Activated CD4-positive, alpha-beta T cell treated with anti-CD3 and anti-CD28 coated beads for 48 hours (primary cell): ENCODE results near the gene AQP10.
A peak's percentile ranks its signal among the peaks of the same experiment; 100 is the strongest.
"Not testable (repeated sequence)": the region's sequence is repeated elsewhere in the genome, so short reads cannot be mapped to it uniquely, and the experiment has no call there.

Experiments used
- DNase-seq: peaks from one replicate; pipeline ENCODE4 v3.0.0-alpha.2; 2020

AQP10 gene

DNA sequence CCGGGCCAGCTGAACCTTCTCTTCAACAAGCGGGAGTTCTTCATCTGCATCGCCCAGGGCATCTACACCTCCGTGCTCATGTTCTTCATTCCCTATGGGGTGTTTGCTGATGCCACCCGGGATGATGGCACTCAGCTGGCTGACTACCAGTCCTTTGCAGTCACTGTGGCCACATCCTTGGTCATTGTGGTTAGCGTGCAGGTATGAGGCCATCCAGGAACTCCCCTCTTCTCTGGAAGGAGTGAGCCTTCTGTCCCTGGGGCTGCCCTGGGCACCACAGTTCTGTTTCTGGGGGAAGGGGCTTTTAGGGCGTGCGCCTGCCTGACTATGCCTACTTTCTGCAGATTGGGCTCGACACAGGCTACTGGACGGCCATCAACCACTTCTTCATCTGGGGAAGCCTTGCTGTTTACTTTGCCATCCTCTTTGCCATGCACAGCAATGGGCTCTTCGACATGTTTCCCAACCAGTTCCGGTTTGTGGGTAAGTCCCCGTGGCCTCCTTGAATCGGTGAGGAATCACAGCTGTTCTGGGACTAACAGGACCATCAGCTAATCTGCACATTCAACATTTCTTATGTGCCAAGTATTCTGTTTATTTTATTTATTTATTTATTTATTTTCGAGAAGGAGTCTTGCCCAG lies 25.5 kb downstream of the AQP10 start:
- DNase-seq: no peak

DNA sequence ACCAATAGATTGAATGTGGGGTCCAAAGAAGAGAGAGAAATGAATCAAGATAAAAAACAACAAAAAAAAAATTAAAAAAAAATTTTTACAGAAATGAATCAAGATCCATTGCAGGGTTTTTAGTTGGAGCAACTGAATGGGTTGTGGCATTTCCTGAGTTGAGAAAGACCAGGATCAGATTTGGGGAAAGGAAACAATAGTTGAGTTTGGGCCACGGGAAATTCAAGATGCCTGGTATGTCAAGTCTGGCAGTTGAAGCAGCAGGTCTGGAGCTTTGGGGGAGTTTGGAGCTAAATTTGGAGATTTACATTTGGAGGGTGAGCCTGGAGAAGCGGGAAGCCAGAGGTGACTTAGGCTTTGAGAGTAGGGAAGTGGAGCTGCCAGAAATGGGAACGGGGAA lies 27.1 kb downstream of the AQP10 start:
- no peak for DNase-seq

DNA sequence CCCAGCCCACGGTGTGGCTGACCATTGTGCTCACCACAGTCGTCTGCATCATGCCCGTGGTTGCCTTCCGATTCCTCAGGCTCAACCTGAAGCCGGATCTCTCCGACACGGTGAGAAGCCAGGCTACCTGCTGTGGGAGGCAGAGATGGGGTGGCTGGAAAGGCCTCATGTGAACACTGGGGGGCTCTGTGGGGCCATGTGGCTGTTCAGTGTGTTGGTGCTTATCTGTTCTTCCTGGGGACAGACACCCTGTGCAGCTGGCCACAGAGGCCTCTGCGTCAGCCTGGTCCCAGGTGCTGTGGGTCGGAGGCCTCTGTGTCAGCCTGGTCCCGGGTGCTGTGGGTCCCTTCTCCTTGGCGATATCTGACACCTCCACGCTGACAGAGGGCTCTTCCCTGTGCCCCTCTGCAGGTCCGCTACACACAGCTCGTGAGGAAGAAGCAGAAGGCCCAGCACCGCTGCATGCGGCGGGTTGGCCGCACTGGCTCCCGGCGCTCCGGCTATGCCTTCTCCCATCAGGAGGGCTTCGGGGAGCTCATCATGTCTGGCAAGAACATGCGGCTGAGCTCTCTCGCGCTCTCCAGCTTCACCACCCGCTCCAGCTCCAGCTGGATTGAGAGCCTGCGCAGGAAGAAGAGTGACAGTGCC lies 27.7 kb downstream of the AQP10 start:
- DNase-seq: peak; percentile 14

DNA sequence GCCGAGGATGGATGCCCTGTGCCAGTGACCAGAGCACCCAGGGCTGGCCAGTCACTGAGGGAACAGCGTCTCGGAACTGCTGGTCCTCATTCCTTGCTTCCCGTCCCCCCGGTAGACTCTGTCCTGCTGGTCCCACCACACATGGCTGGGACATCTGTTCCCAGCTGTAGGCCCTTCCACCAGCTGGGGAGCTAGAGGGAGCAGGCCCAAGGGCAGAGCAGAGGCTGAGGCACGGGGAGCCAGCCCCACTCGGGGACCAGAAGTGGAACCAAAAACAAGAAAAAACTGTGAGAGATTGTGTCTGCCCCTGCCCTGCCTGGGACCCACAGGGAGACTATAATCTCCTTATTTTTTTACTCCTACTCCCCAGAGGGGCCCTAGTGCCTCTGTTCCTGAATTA lies 28.2 kb downstream of the AQP10 start:
- no peak for DNase-seq

DNA sequence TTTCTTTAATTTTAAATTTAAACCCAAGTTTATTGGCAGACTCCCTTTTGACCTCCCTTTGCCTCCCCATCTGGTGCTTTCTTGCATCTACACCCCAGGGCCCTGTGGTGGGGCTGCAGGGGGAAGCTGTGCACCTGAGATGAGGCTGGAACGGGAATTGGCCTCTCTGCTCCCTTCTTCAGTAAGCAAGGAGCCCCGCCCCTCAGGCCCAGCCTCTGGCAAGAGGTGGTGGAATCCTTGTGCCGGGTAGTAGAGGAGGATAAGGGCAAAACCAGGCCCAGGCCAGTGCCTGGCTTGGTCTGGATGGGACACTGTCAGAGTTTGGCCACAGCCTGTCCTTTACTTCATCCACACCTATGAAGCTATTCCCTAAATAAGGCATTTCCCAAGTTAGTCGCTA lies 29.5 kb downstream of the AQP10 start:
- DNase-seq: no peak

DNA sequence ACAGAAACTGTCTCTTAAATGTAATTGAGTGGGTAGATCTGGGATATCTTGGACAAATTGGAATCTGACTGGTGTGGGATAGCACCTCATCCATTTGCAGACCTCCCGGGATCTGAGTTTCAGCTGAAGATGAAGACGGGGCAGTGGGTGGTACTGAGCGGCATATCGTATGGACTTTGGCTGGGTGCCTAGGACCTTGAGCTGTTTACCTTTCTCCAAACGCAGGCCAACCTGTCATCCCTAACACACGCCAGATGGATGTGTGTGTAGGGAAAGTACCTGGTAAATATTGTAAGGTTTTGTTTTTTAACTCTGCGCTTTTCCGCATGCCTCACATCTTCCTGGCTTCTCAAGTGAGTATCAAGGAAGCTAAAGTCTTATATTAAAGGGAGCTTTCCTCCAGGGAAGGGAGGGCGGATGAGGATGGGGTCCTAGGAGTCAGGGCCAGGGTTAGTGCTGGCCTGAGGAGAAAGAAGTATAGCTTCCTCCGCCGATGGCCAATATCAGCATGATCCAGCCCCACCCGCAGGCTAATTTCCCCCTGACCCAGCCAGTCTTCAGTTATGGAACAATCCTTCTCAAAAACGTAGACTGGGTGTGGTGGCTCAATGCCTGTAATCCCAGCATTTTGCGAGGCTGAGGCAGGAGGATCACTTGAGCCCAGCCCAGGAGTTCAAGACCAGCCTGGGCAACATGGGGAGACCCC lies 30.6 kb downstream of the AQP10 start:
- no peak for DNase-seq

DNA sequence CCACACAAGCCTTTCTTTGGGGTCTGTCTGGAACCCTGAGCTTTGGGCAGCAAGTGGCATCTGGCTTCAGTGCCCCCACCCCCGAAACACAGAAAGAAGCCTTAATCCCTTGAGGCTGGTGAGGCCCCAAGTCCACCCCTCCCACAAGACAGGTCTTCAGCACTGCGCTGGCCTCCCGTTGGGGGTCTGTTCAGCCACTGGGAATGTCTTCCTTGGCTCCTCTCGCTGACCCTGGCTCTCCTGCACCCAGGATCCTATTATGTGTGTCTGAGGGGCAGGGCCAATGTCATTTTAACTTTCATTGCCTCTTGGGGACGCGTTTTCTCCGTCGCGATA lies 31.3 kb downstream of the AQP10 start:
- DNase-seq: no peak

DNA sequence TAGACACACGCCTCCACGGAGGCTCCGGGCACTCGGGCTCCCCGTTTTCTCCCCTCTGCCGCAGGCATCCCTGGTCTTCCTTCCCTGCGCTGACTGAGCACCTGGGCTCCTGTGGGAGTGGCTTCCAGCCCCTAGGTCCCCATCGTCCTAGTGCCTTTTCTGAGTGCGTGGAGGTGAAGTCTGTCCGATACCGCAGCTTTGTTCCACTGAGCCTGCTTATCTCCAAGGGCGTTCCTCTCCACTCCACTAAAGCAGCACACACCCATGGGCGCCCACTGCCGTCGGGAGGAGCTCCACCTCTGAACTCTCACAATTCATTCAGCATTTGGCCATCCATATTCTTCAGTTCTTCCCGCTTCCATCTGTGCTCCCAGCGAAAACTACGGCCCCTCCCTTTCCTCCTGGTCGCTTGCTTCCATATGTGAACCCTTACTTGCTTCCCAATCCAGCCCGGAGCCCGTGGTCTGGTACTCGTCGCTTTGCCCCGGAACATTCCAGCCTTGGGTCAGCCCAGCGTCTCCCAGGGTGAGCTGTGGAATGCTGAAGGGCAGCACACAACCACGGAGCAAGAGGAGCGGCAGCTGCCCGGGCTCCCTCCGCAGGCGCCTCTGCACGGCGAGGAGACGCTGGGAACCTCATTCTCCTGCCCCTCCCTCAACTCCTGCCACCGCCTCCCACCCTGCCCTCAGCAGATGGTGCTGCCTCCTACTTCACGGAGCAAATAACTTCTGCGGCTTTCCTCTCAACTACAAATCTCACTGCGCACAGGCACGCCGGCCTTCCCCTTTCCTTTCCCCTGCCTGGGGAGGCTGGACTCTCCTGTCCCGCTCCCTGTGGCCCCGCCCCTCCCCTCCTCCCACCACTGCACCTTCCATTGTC lies 31.9 kb downstream of the AQP10 start:
- DNase-seq: peak; percentile 65

DNA sequence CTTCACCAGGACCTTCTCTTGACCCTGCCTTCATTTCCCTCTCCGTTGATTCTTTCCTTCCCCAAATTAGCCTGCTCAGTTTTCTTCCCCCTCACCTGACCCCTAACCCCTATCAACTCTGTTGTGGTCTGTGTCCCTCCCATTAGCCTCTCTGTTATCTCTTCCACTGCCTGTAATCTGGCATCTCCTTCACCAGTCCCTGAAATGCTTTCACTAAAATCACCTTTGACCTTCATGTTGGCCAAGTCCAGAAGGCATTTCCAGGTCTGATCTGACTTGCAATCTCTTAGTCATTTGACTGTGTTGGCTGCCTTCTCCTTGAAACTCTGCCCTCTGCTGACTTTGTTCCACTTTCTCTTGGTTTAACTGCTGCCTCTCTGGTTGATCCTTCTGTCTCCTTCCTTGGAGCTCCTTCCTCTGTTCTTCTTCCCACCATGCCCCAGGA lies 32.6 kb downstream of the AQP10 start:
- peak; percentile 47 for DNase-seq

DNA sequence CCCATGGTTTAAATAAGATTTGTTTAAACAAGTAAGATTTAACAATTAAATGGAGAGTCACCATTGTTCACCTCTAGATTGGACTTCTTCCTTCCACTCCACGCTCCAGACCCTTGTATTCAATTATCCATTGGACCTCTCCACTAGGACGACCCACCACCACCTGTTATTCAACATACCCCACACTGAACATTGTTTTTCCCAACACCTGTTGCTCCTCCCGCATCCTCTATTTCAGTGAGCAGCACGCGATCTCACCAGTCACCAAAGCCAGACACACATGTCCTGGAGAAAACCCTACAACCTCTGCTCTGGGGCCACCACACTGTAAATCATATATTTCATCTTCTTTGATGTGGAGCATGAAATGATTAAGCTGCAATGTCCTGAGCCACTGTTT lies 33.1 kb downstream of the AQP10 start:
- DNase-seq: no peak

DNA sequence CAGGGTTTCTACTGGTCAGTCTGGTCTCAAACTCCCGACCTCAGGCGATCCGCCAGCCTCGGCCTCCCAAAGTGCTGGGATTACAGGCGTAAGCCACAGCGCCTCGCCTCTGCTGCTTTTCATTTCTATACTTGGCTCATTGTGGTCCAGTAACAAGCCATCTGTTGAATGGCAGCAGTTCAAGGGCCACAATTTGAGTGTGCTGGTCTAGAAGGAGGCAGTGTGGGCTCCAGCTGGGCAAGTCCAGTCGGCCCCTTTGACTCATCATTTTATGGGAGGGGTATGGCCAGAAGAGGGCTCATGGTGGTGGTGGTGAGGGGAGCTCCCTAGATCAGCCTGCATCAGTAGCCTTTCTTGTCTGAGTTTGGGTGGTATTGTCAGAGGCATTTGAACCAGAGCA lies 37.6 kb downstream of the AQP10 start:
- DNase-seq: no peak

DNA sequence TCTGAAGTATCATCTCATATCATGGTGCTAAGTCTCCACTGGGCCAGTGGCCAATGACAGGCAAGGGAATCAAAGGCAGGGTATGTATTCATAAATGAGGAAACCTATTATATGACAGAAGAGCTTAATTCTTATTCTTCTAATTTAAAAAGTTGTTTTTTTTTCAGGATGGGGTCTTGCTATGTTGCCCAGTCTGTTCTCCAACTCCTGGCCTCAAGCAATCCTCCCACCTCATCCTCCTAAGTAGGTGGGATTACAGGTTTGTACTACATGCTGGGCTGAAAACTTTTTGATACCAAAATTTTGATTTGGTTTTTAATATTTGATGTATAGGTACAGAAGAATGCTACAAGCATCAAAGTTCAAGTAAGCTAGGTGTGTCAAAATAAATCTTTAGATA lies 39.4 kb downstream of the AQP10 start:
- no peak for DNase-seq

DNA sequence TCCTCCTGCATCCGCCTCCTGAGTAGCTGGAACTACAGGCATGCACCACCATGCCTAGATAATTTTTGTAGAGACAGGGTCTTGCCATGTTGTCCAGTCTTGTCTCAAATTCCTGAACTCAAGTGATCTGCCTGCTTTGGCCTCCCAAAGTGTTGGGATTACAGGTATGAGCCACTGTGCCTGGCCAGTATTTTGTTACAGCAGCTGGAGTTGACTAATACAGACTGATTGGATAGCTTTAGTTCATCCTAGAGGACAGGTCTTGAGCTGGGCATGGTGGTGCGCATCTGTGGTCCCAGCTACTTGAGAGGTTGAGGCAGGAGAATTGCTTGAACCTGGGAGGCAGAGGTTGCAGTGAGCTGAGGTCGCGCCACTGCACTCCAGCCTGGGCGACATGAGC lies 40.0 kb downstream of the AQP10 start:
- not testable (repeated sequence) for DNase-seq

DNA sequence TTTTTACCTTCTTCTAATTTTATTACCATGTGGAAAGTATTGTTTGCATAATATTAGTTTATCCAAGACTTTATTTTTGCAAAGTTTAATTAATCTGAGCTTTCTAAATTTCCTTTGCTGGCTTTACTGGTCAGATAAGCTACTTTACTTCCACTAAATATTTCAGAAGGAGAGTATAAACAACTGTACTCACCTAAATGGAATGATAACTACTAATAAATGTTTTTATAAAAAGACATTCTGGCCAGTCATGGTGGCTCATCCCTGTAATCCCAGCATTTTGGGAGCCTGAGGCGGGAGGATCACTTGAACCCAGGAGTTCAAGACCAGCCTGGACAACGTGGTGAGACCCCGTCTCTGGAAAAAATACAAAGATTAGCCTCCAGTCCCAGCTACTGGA lies 40.5 kb downstream of the AQP10 start:
- no peak for DNase-seq

DNA sequence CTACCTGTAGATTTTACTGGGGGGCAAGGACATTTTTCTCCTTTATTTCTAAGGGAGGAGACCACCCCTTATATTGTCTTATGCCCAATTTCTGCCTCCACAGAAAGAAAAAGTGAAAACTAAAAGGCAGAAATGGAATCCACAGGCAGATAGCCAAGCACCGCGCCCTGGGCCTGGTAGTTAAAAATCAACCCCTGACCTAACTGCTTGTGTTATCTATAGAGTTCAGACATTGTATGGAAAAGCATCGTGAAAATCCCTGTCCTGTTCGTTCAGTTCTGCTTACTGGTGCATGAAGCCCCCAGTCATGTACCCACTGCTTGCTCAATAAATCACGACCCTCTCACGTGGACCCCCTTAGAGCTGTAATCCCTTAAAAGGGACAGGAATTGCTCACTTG lies 50.5 kb downstream of the AQP10 start:
- DNase-seq: no peak

DNA sequence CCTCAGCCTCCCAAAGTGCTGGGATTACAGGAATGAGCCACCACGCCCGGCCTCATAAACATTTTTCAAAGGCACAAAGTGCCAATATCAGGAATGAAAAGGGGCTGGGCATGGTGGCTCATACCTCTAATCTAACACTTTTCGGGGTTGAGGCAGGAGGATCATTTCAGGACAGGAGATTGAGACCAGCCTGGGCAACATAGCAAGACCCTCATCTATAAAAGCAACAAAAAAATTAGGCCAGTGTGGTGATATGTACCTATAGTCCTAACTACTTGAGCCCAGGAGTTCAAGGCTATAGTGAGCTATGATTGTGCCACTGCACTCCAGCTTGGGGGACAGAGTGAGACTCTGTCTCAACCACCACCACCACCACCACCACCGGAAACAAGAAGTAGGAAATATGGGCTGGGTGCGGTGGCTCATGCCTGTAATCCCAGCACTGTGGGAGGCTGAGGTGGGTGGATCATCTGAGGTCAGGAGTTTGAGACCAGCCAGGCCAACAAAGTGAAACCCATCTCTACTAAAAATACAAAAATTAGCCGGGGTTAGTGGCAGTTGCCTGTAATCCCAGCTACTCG lies 53.0 kb downstream of the AQP10 start:
- DNase-seq: peak; percentile 57
